HG02852 (cell line): ENCODE measurements around the gene NOL4L.

ENCODE experiments used
- ATAC-seq: cut with Tn5 transposase; IDR thresholded peaks from one replicate; pipeline ENCODE4 v1.9.1; 2021; ENCODE audit warnings: mild to moderate bottlenecking, moderate library complexity; ENCODE audit not compliant: unreplicated experiment

Gene NOL4L

GRCh38 chr20:32451340-32451681, 133.8 kb downstream of the NOL4L start:
- ATAC-seq, result no peak

GRCh38 chr20:32450484-32451061, 134.6 kb downstream of the NOL4L start:
- ATAC-seq, result no peak

- no peak for ATAC-seq
These were observed 135.2 kb downstream of the NOL4L start for GRCh38 chr20:32449890-32450401.

GRCh38 chr20:32449057-32449889, 135.9 kb downstream of the NOL4L start:
- no peak for ATAC-seq

GRCh38 chr20:32448306-32449056, 136.7 kb downstream of the NOL4L start:
- no peak for ATAC-seq

- no peak for ATAC-seq
These were observed 137.8 kb downstream of the NOL4L start for GRCh38 chr20:32447136-32448027.

GRCh38 chr20:32446301-32447100, 138.6 kb downstream of the NOL4L start:
- ATAC-seq, result no peak

GRCh38 chr20:32445539-32446273, 139.4 kb downstream of the NOL4L start:
- no peak for ATAC-seq

GRCh38 chr20:32444474-32445220, 140.5 kb downstream of the NOL4L start:
- ATAC-seq, result no peak

- ATAC-seq, result no peak
These were observed 141.7 kb downstream of the NOL4L start for GRCh38 chr20:32443386-32443974.

GRCh38 chr20:32442630-32443373, 142.3 kb downstream of the NOL4L start:
- ATAC-seq, result no peak

GRCh38 chr20:32441638-32442037, 143.5 kb downstream of the NOL4L start:
- ATAC-seq, result no peak

GRCh38 chr20:32440758-32441078, 144.4 kb downstream of the NOL4L start:
- no peak for ATAC-seq

- no peak for ATAC-seq
These were observed 144.9 kb downstream of the NOL4L start for GRCh38 chr20:32440069-32440757.

GRCh38 chr20:32439132-32439829, 145.9 kb downstream of the NOL4L start:
- ATAC-seq, result no peak

GRCh38 chr20:32438331-32438858, 146.7 kb downstream of the NOL4L start:
- no peak for ATAC-seq
